Ishikawa (cell line): ENCODE data around the gene RHBDD1.

ENCODE experiments used
- CEBPB ChIP-seq: IDR thresholded peaks from 2 replicates; pipeline ENCODE4 v1.6.1; 2012
- CREB1 ChIP-seq: IDR thresholded peaks from 2 replicates; pipeline ENCODE4 v1.6.1; 2012; ENCODE audit warnings: low read depth
- EGR1 ChIP-seq: IDR thresholded peaks from 2 replicates; pipeline ENCODE4 v1.6.1; 2012
- EP300 ChIP-seq: IDR thresholded peaks from 2 replicates; pipeline ENCODE4 v1.6.1; 2012; ENCODE audit warnings: borderline replicate concordance
- FOXM1 ChIP-seq: IDR thresholded peaks from 2 replicates; pipeline ENCODE4 v1.6.1; 2012; ENCODE audit warnings: low read depth, borderline replicate concordance
- NFIC ChIP-seq: IDR thresholded peaks from 2 replicates; pipeline ENCODE4 v1.6.1; 2012
- RAD21 ChIP-seq: IDR thresholded peaks from 2 replicates; pipeline ENCODE4 v1.6.1; 2012; ENCODE audit warnings: low read depth
- TAF1 ChIP-seq: IDR thresholded peaks from 2 replicates; pipeline ENCODE4 v1.6.1; 2012; ENCODE audit warnings: low read depth, mild to moderate bottlenecking
- TCF12 ChIP-seq: IDR thresholded peaks from 2 replicates; pipeline ENCODE4 v1.6.1; 2012; ENCODE audit warnings: low read depth
- TEAD4 ChIP-seq: IDR thresholded peaks from 2 replicates; pipeline ENCODE4 v1.6.1; 2012
- USF1 ChIP-seq: IDR thresholded peaks from 2 replicates; pipeline ENCODE4 v1.6.1; 2012
- YY1 ChIP-seq: IDR thresholded peaks from 2 replicates; pipeline ENCODE4 v1.6.1; 2012; ENCODE audit warnings: low read depth
- ZBTB7A ChIP-seq: IDR thresholded peaks from 2 replicates; pipeline ENCODE4 v1.6.1; 2012; ENCODE audit warnings: low read depth
- TF ChIP-seq, protein P1 (sequence below): IDR thresholded peaks from 2 replicates; pipeline ENCODE4 v1.6.1; 2012
- TF ChIP-seq, protein P2 (sequence below): IDR thresholded peaks from 2 replicates; pipeline ENCODE4 v1.6.1; 2012; ENCODE audit warnings: low read depth, mild to moderate bottlenecking

The RHBDD1 gene

GRCh38 chr2:226865710-226866109 is 29.9 kb downstream of the RHBDD1 start:
- TF ChIP-seq ZBTB7A (no peak), EP300 (no peak)

GRCh38 chr2:226868331-226869162 is 32.7 kb downstream of the RHBDD1 start:
- TF ChIP-seq USF1 (no peak), TEAD4 (no peak), RAD21 (no peak), NFIC (no peak), YY1 (no peak), ZBTB7A (no peak), CREB1 (no peak), TAF1 (no peak), CEBPB (no peak), EP300 (no peak), TCF12 (no peak), FOXM1 (no peak)
- TF ChIP-seq, protein P1, sequence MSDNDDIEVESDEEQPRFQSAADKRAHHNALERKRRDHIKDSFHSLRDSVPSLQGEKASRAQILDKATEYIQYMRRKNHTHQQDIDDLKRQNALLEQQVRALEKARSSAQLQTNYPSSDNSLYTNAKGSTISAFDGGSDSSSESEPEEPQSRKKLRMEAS = no peak

DNA sequence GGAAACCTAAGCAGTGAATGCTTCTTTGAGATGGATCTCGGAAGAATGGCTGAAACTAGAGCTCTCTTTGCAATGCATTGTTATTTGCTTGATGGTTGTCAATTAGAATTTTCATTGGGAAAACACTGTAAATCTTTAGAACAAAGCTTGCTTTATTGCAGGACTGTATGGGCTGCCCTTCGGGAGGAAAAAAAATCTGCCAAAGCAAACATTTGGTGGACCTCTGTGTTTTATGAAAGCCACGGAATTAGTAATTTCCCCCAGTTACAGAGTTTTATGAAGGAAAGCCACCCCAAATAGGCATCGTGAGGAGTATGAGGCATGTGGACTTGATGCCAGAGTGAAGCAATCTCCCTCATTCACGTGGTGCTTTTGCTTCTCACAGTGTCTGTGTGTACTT is 33.5 kb downstream of the RHBDD1 start:
- TF ChIP-seq FOXM1 (no peak), EP300 (no peak), TCF12 (no peak), USF1 (no peak), ZBTB7A (no peak)
- TF ChIP-seq, protein P1 = no peak

DNA sequence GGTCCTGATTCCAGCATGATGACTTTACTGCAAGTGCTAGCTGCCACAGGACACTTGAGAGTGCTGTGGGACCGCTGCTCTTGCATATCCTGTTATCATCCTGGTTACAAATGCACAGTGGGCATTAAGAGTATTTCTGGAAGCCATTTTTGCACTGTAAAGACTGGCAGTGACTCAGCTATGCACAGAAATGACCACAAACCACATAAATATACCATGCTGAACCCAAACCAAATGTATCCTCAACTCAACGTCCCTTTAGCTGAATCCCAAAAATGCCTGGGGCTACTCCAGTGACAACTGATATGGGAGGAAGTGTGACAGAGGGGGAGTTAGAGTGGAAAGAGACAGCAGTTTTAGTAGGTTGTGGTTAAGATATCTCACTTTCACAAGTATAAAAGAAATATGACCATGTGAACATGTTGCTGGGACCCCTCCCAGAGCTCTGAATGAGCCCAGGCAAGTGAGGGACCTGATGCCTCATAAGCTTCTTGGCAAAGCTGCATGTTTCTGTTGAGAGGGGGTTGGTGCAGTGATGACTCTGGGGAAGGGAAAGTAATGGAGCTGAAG is 37.3 kb downstream of the RHBDD1 start:
- TF ChIP-seq ZBTB7A (no peak), YY1 (no peak), TEAD4 (no peak), TCF12 (no peak), EP300 (no peak), CEBPB (no peak), CREB1 (no peak), NFIC (no peak), FOXM1 (no peak), USF1 (no peak), RAD21 (no peak), EGR1 (no peak), TAF1 (no peak)
- TF ChIP-seq, protein P2, sequence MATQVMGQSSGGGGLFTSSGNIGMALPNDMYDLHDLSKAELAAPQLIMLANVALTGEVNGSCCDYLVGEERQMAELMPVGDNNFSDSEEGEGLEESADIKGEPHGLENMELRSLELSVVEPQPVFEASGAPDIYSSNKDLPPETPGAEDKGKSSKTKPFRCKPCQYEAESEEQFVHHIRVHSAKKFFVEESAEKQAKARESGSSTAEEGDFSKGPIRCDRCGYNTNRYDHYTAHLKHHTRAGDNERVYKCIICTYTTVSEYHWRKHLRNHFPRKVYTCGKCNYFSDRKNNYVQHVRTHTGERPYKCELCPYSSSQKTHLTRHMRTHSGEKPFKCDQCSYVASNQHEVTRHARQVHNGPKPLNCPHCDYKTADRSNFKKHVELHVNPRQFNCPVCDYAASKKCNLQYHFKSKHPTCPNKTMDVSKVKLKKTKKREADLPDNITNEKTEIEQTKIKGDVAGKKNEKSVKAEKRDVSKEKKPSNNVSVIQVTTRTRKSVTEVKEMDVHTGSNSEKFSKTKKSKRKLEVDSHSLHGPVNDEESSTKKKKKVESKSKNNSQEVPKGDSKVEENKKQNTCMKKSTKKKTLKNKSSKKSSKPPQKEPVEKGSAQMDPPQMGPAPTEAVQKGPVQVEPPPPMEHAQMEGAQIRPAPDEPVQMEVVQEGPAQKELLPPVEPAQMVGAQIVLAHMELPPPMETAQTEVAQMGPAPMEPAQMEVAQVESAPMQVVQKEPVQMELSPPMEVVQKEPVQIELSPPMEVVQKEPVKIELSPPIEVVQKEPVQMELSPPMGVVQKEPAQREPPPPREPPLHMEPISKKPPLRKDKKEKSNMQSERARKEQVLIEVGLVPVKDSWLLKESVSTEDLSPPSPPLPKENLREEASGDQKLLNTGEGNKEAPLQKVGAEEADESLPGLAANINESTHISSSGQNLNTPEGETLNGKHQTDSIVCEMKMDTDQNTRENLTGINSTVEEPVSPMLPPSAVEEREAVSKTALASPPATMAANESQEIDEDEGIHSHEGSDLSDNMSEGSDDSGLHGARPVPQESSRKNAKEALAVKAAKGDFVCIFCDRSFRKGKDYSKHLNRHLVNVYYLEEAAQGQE = no peak
- TF ChIP-seq, protein P1 = no peak

- TF ChIP-seq CREB1 (no peak), EP300 (no peak), TAF1 (no peak), TEAD4 (no peak), RAD21 (no peak), NFIC (no peak), YY1 (no peak)
- TF ChIP-seq, protein P1 = no peak
These were observed 38.0 kb downstream of the RHBDD1 start for GRCh38 chr2:226873826-226874225.

DNA sequence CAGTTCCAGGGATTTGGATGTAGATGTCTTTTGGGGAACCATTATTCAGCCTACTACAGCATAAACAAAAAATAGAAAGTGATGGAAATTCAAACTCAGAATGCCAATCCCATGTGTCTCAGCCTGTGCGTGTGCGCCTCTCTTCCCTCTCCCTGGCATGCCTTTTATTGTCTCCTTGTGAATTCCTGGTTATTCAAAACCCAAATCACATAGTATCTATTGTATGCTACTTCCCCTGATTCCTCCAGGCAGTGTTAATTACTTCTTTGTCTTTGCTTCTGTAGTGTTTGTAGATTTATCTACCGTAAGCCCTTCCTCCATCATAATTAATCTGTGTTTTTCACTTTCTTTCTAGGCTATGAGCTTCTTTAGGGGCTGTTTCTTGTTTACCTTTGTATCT is 38.9 kb downstream of the RHBDD1 start:
- TF ChIP-seq, protein P2 = no peak
- no peak for TF ChIP-seq CEBPB
- no peak for TF ChIP-seq CREB1
- TF ChIP-seq USF1 = no peak
- TF ChIP-seq FOXM1 = no peak
